ENCODE data around the gene NUP188.
A peak's percentile ranks its signal among the peaks of the same experiment; 100 is the strongest.
"Not testable (repeated sequence)": the region's sequence is repeated elsewhere in the genome, so short reads cannot be mapped to it uniquely, and the experiment has no call there.

The NUP188 gene

GRCh38 chr9:129028192-129028966 is 80.9 kb downstream of the NUP188 start, which contains the start of gene SH3GLB2:
Gene SH3GLB2 (minus strand): TSS chr9:129028331. CDS start chr9:129028154, 177 bp downstream.
- DNase-seq (ENCODE audit: low spot score), result peak; percentile 97

GRCh38 chr9:129030191-129030590 is 82.7 kb downstream of the NUP188 start:
- DNase-seq (ENCODE audit: low spot score), result no peak

GRCh38 chr9:129031514-129031913 is 84.0 kb downstream of the NUP188 start:
- no peak for DNase-seq (ENCODE audit: low spot score)

- DNase-seq (ENCODE audit: low spot score), result no peak
Observed at GRCh38 chr9:129032541-129033159, 85.2 kb downstream of the NUP188 start.

GRCh38 chr9:129033216-129033615 is 85.7 kb downstream of the NUP188 start:
- DNase-seq (ENCODE audit: low spot score), result no peak

- DNase-seq (ENCODE audit: low spot score), result not testable (repeated sequence)
Observed at GRCh38 chr9:129035838-129036237, 88.3 kb downstream of the NUP188 start.

GRCh38 chr9:129036241-129036922 is 88.9 kb downstream of the NUP188 start, which contains the start of gene MIGA2:
Gene MIGA2 (plus strand): TSS chr9:129036626. CDS start chr9:129040595, 3,969 bp downstream.
- DNase-seq (ENCODE audit: low spot score), result peak; percentile 99

- DNase-seq (ENCODE audit: low spot score), result no peak
Observed at GRCh38 chr9:129036923-129037766, 89.6 kb downstream of the NUP188 start.

GRCh38 chr9:129037767-129038098 is 90.2 kb downstream of the NUP188 start:
- no peak for DNase-seq (ENCODE audit: low spot score)

GRCh38 chr9:129038109-129038852 is 90.8 kb downstream of the NUP188 start:
- DNase-seq (ENCODE audit: low spot score), result peak; percentile 45

- DNase-seq (ENCODE audit: low spot score), result no peak
Observed at GRCh38 chr9:129040113-129040643, 92.7 kb downstream of the NUP188 start.

- no peak for DNase-seq (ENCODE audit: low spot score)
Observed at GRCh38 chr9:129042016-129042415, 94.5 kb downstream of the NUP188 start.

GRCh38 chr9:129052592-129052991 is 105.1 kb downstream of the NUP188 start:
- DNase-seq (ENCODE audit: low spot score), result no peak

- no peak for DNase-seq (ENCODE audit: low spot score)
Observed at GRCh38 chr9:129053020-129053419, 105.5 kb downstream of the NUP188 start.

GRCh38 chr9:129054163-129054851 is 106.8 kb downstream of the NUP188 start:
- DNase-seq (ENCODE audit: low spot score), result no peak

Measured in hepatic stellate cell (primary cell).